ENCODE measurements around the gene IL34. TPM values are rescaled to one million over a fixed set of nuclear protein-coding genes. Genes with fewer than 3 reads are reported as not detected.

IL34 gene
- total and polyA plus RNA-seq, 2 of the 13 experiments (the other 11 are each of a cell fraction or from before 2014, with no cell fraction given), result 1.2 to 1.3 TPM

DNA sequence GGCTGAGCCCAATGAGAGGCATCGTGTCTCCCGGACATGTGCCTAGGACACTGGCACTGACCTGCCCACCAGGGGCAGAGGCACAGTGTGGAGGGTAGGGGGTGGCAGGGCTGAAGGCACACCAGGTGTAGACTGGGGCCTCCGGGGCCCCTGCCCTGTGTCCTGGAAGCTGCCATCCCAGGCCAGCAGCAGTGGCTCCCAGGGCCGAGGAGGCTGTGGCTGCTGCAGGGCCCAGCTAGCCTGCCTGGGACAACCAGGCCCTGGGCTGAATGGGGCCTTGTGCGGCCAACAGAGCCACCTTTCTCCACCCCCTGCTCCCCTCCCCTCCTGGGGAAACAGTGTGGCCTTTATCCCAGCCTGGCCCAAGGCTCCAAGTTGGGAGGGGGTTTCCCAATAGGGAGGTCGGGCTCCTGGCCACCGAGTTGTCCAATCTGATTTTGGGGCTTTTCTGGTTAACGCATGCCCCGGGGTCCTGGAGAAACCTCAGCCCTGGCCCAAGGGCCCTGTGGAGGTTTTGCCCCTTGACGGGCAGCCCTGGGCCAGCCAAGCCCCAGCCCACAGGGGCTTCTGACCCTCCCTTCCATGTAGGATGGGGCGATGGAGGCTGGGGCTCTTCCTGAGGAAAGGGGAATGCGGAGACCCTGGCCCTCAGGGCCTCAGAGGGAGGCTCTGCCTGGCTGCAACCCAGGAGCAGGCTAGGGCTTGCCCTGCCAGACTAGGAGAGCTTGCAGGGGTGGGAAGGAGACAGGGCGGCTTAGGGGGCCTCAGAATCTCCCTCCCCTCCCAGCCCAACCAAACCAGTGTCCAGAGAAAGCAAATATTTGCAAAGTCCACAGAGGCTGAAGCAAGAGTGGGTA, 35.3 kb downstream of the IL34 start (continued):
- TF ChIP-seq, protein P1, sequence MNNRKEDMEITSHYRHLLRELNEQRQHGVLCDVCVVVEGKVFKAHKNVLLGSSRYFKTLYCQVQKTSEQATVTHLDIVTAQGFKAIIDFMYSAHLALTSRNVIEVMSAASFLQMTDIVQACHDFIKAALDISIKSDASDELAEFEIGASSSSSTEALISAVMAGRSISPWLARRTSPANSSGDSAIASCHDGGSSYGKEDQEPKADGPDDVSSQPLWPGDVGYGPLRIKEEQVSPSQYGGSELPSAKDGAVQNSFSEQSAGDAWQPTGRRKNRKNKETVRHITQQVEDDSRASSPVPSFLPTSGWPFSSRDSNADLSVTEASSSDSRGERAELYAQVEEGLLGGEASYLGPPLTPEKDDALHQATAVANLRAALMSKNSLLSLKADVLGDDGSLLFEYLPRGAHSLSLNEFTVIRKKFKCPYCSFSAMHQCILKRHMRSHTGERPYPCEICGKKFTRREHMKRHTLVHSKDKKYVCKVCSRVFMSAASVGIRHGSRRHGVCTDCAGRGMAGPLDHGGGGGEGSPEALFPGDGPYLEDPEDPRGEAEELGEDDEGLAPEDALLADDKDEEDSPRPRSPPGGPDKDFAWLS (CRISPR knock-in tag; IDR thresholded peaks at IDR 0.05; ENCODE audit: borderline replicate concordance), result no peak; the same call in 1 of the 2 replicates
- TF ChIP-seq, protein P2, sequence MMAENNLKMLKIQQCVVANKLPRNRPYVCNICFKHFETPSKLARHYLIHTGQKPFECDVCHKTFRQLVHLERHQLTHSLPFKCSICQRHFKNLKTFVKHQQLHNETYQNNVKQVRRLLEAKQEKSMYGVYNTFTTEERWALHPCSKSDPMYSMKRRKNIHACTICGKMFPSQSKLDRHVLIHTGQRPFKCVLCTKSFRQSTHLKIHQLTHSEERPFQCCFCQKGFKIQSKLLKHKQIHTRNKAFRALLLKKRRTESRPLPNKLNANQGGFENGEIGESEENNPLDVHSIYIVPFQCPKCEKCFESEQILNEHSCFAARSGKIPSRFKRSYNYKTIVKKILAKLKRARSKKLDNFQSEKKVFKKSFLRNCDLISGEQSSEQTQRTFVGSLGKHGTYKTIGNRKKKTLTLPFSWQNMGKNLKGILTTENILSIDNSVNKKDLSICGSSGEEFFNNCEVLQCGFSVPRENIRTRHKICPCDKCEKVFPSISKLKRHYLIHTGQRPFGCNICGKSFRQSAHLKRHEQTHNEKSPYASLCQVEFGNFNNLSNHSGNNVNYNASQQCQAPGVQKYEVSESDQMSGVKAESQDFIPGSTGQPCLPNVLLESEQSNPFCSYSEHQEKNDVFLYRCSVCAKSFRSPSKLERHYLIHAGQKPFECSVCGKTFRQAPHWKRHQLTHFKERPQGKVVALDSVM (CRISPR knock-in tag; IDR thresholded peaks at IDR 0.05), result peak; percentile 85
- TF ChIP-seq PLRG1 (conservative IDR thresholded peaks at IDR 0.05) (no peak), RFXAP (CRISPR knock-in tag; IDR thresholded peaks at IDR 0.05; ENCODE audit: borderline replicate concordance) (no peak; the same call in 1 of the 2 replicates), ZSCAN9 (CRISPR knock-in tag; IDR thresholded peaks at IDR 0.05; ENCODE audit: borderline replicate concordance) (no peak; the same call in 1 of the 2 replicates), SNRNP70 (IDR thresholded peaks at IDR 0.05; ENCODE audit: low read depth, low read length) (no peak), ZNF850 (CRISPR knock-in tag; conservative IDR thresholded peaks at IDR 0.05) (no peak), DPF2 (CRISPR knock-in tag; IDR thresholded peaks at IDR 0.05; ENCODE audit: borderline replicate concordance, low read depth) (peak; percentile 73), EP300 (IDR thresholded peaks at IDR 0.05; ENCODE audit: low read depth in 2 of 2, low read length in 2 of 2) (peak; percentile 46 to 87; a peak in 2 of 4 replicates), EP300 (CRISPR knock-in tag; IDR thresholded peaks at IDR 0.05; ENCODE audit: borderline replicate concordance) (peak; percentile 59; the same call in 1 of the 2 replicates), NR2C2 (CRISPR knock-in tag; IDR thresholded peaks at IDR 0.05; ENCODE audit: borderline replicate concordance) (peak; percentile 31), MED13 (CRISPR knock-in tag; IDR thresholded peaks at IDR 0.05) (peak; percentile 77), ZFP82 (CRISPR knock-in tag; IDR thresholded peaks at IDR 0.05; ENCODE audit: borderline replicate concordance) (no peak), MBNL3 (CRISPR knock-in tag; conservative IDR thresholded peaks at IDR 0.05) (no peak), BCL6 (CRISPR knock-in tag; IDR thresholded peaks at IDR 0.05) (peak; percentile 66), JDP2 (CRISPR knock-in tag; IDR thresholded peaks at IDR 0.05; ENCODE audit: borderline replicate concordance) (no peak)
- TF ChIP-seq, protein P3, sequence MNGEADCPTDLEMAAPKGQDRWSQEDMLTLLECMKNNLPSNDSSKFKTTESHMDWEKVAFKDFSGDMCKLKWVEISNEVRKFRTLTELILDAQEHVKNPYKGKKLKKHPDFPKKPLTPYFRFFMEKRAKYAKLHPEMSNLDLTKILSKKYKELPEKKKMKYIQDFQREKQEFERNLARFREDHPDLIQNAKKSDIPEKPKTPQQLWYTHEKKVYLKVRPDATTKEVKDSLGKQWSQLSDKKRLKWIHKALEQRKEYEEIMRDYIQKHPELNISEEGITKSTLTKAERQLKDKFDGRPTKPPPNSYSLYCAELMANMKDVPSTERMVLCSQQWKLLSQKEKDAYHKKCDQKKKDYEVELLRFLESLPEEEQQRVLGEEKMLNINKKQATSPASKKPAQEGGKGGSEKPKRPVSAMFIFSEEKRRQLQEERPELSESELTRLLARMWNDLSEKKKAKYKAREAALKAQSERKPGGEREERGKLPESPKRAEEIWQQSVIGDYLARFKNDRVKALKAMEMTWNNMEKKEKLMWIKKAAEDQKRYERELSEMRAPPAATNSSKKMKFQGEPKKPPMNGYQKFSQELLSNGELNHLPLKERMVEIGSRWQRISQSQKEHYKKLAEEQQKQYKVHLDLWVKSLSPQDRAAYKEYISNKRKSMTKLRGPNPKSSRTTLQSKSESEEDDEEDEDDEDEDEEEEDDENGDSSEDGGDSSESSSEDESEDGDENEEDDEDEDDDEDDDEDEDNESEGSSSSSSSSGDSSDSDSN (CRISPR knock-in tag; IDR thresholded peaks at IDR 0.05), result peak; percentile 98
- TF ChIP-seq, protein P4, sequence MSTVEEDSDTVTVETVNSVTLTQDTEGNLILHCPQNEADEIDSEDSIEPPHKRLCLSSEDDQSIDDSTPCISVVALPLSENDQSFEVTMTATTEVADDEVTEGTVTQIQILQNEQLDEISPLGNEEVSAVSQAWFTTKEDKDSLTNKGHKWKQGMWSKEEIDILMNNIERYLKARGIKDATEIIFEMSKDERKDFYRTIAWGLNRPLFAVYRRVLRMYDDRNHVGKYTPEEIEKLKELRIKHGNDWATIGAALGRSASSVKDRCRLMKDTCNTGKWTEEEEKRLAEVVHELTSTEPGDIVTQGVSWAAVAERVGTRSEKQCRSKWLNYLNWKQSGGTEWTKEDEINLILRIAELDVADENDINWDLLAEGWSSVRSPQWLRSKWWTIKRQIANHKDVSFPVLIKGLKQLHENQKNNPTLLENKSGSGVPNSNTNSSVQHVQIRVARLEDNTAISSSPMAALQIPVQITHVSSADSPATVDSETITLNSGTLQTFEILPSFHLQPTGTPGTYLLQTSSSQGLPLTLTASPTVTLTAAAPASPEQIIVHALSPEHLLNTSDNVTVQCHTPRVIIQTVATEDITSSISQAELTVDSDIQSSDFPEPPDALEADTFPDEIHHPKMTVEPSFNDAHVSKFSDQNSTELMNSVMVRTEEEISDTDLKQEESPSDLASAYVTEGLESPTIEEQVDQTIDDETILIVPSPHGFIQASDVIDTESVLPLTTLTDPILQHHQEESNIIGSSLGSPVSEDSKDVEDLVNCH (CRISPR knock-in tag; IDR thresholded peaks at IDR 0.05), result no peak
